GM10266 (cell line): ENCODE data around the gene SIX4.

Source experiments
- DNase-seq: peaks from one replicate; pipeline ENCODE4 v3.0.0; 2012; ENCODE audit errors: extremely low spot score
- CTCF ChIP-seq: IDR thresholded peaks from 2 replicates; pipeline ENCODE4 v1.5.1; 2012; ENCODE audit warnings: mild to moderate bottlenecking, low read depth; ENCODE audit not compliant: control insufficient read depth, insufficient read depth; ENCODE audit errors: missing control alignments

SIX4 gene

GRCh38 chr14:60700598-60700997 lies 23.6 kb downstream of the SIX4 start:
- no peak for DNase-seq
- TF ChIP-seq CTCF: no peak

GRCh38 chr14:60695327-60695726 lies 28.8 kb downstream of the SIX4 start:
- no peak for TF ChIP-seq CTCF
- no peak for DNase-seq

GRCh38 chr14:60691383-60692113 lies 32.6 kb downstream of the SIX4 start:
- TF ChIP-seq CTCF: no peak

GRCh38 chr14:60686865-60687264 lies 37.3 kb downstream of the SIX4 start:
- TF ChIP-seq CTCF: no peak
- no peak for DNase-seq

More at GRCh38 chr14:60691383-60692113, 32.6 kb downstream of the SIX4 start:
- no peak for DNase-seq

GRCh38 chr14:60684203-60684602 lies 39.9 kb downstream of the SIX4 start:
- no peak for DNase-seq

DNA sequence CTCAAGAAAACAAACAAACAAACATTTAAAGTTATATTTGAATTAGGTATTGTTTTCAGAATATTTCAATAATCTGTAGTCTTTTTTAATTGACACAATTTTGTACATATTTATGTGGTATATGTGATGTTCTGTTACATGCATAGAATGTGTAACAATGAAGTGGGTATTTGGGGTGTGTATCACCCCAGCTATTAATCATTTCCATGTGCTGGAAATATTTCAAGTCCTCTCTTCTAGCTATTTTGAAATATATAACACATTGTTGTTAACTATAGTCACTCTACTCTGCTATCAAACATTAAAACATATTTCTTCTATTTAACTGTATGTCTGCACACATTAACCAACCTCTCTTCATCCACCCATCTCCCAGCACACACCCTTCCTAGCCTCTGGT lies 42.9 kb downstream of the SIX4 start:
- TF ChIP-seq CTCF: no peak

More at GRCh38 chr14:60684203-60684602, 39.9 kb downstream of the SIX4 start:
- TF ChIP-seq CTCF: no peak

GRCh38 chr14:60680511-60680910 lies 43.6 kb downstream of the SIX4 start:
- no peak for TF ChIP-seq CTCF
- no peak for DNase-seq

More for the DNA sequence above, 42.9 kb downstream of the SIX4 start:
- no peak for DNase-seq
